A549 (cell line): Measurements from ENCODE around the gene BLACAT1. TPM values are rescaled to one million over a fixed set of nuclear protein-coding genes. Genes with fewer than 3 reads are reported as not detected.

Experiments
- ATAC-seq, 2 experiments: fragments of 200-7000 bp in 1 of 2; fragments of >200 bp in 1 of 2; cut with Nextera tagmentation in 1 of 2; cut with Tn5 transposase in 1 of 2; 3 replicates each; pipeline versions ENCODE4 v1.8.0 to v1.9.1; 2018 to 2020; ENCODE audit warnings: mild to moderate bottlenecking in 1 of 2, moderate library complexity in 1 of 2
- CTCF ChIA-PET: fragments of 300-600 bp; sonication (Branson Sonifier 250); formaldehyde crosslinking; extraction: SDS; loops from one replicate; lab custom pipeline; 2021; ENCODE audit warnings: antibody characterized with exemption, inconsistent platforms; lab: Yijun Ruan, JAX
- POLR2A ChIA-PET: fragments of 350-600 bp; formaldehyde crosslinking; extraction: SDS; loops from one replicate; lab custom pipeline; 2021; ENCODE audit warnings: antibody characterized with exemption, inconsistent platforms; lab: Yijun Ruan, JAX
- DNase-seq, 2 experiments: peaks; one replicate each; pipeline versions ENCODE4 v3.0.0 to v3.0.0-alpha.2; 2011 to 2016; ENCODE audit warnings: low read depth in 1 of 2, low spot score in 1 of 2
- FAIRE-seq: peaks from 2 replicates; lab custom pipeline; 2011; peaks lifted over from hg19 to GRCh38; lab: Jason Lieb, UNC
- H3K27ac ChIP-seq, 2 experiments: fragments of >200 bp; sonication (Bioruptor Twin); formaldehyde crosslinking; 3 replicates each; pipeline ENCODE4 v1.5.1; 2016 to 2017
- H3K4me1 ChIP-seq: fragments of >200 bp; sonication (Bioruptor Twin); formaldehyde crosslinking; 3 replicates; pipeline ENCODE4 v1.6.1; 2016
- H3K4me2 ChIP-seq: fragments of >200 bp; sonication (Bioruptor Twin); formaldehyde crosslinking; 3 replicates; pipeline ENCODE4 v1.6.1; 2016
- H3K4me3 ChIP-seq: fragments of >200 bp; sonication (Bioruptor Twin); formaldehyde crosslinking; 3 replicates; pipeline ENCODE4 v1.5.1; 2016
- H3K9me3 ChIP-seq: fragments of >200 bp; sonication (Bioruptor Twin); formaldehyde crosslinking; 3 replicates; pipeline ENCODE4 v1.6.1; 2016
- BCL3 ChIP-seq: fragments of >200 bp; sonication (Bioruptor Twin); formaldehyde crosslinking; IDR thresholded peaks from 3 replicates; pipeline ENCODE4 v1.6.1; 2016
- CBX2 ChIP-seq: fragments of 200-600 bp; sonication (generic); IDR thresholded peaks from 2 replicates; pipeline ENCODE4 v1.6.1; 2016; ENCODE audit warnings: low read depth, mild to moderate bottlenecking, borderline replicate concordance
- CHD2 ChIP-seq: fragments of 150-350 bp; IDR thresholded peaks from 2 replicates; pipeline ENCODE4 v1.6.1; 2014; ENCODE audit warnings: low read length; ENCODE audit not compliant: partially characterized antibody
- CHD4 ChIP-seq: fragments of 200-600 bp; sonication (generic); IDR thresholded peaks from 2 replicates; pipeline ENCODE4 v1.6.1; 2016; ENCODE audit warnings: antibody characterized with exemption, mild to moderate bottlenecking, borderline replicate concordance
- EHMT2 ChIP-seq: fragments of 200-600 bp; sonication (generic); IDR thresholded peaks from 2 replicates; pipeline ENCODE4 v1.6.1; 2016; ENCODE audit warnings: antibody characterized with exemption, low read depth, mild to moderate bottlenecking, moderate library complexity
- ESRRA ChIP-seq: fragments of 150-350 bp; IDR thresholded peaks from 2 replicates; pipeline ENCODE4 v1.6.1; 2014; ENCODE audit warnings: mild to moderate bottlenecking, low read length, borderline replicate concordance
- GATA3 ChIP-seq: IDR thresholded peaks from 2 replicates; pipeline ENCODE4 v1.6.1; 2012; ENCODE audit warnings: borderline replicate concordance
- HDAC2 ChIP-seq: fragments of 200-600 bp; sonication (generic); IDR thresholded peaks from 2 replicates; pipeline ENCODE4 v1.6.1; 2016
- HOXA7 ChIP-seq: fragments of 250-450 bp; sonication (Bioruptor Pico); IDR thresholded peaks from 2 replicates; pipeline ENCODE4 v1.5.0; 2020; ENCODE audit warnings: mild to moderate bottlenecking, moderate library complexity
- MAFK ChIP-seq: fragments of 450-650 bp; IDR thresholded peaks from 2 replicates; pipeline ENCODE4 v1.6.1; 2014; ENCODE audit not compliant: partially characterized antibody
- NFE2L2 ChIP-seq: fragments of 150-350 bp; conservative IDR thresholded peaks from 2 replicates; pipeline ENCODE4 v1.6.1; 2014; ENCODE audit warnings: low read length
- NR3C1 ChIP-seq: fragments of >200 bp; sonication (Bioruptor Twin); formaldehyde crosslinking; IDR thresholded peaks from 3 replicates; pipeline ENCODE4 v1.6.1; 2017
- RAD21 ChIP-seq, 2 experiments: fragments of >200 bp in 1 of 2; sonication (Bioruptor Twin) in 1 of 2; formaldehyde crosslinking in 1 of 2; IDR thresholded peaks in 1 of 2; conservative IDR thresholded peaks in 1 of 2; 2 replicates in 1 of 2; 3 replicates in 1 of 2; pipeline ENCODE4 v1.6.1; 2012 to 2018; ENCODE audit warnings: inconsistent platforms in 1 of 2
- RARB ChIP-seq: fragments of 250-450 bp; sonication (Bioruptor Pico); IDR thresholded peaks from 2 replicates; pipeline ENCODE4 v1.8.0; 2021; ENCODE audit warnings: mild to moderate bottlenecking, moderate library complexity
- RNF2 ChIP-seq: fragments of 200-600 bp; sonication (generic); IDR thresholded peaks from 2 replicates; pipeline ENCODE4 v1.6.1; 2016; ENCODE audit warnings: low read depth, mild to moderate bottlenecking, antibody characterized with exemption, moderate library complexity, borderline replicate concordance
- TP53 ChIP-seq: fragments of 250-450 bp; sonication (Bioruptor Pico); IDR thresholded peaks from 2 replicates; pipeline ENCODE4 v1.5.0; 2021; ENCODE audit warnings: mild to moderate bottlenecking, moderate library complexity
- USF2 ChIP-seq: fragments of 450-650 bp; IDR thresholded peaks from 2 replicates; pipeline ENCODE4 v1.6.1; 2014; ENCODE audit warnings: antibody characterized with exemption
- ZNF302 ChIP-seq: fragments of 250-450 bp; sonication (Bioruptor Pico); IDR thresholded peaks from 2 replicates; pipeline ENCODE4 v1.9.0; 2021; ENCODE audit warnings: inconsistent platforms, mild to moderate bottlenecking, moderate library complexity
- ZSCAN20 ChIP-seq: fragments of 250-450 bp; sonication (Bioruptor Pico); IDR thresholded peaks from 2 replicates; pipeline ENCODE4 v1.8.0; 2022; ENCODE audit warnings: mild to moderate bottlenecking, moderate library complexity
- WGBS: methylation state at CpG from one replicate; pipeline ENCODE4 v1.1.6; 2017; ENCODE audit errors: missing lambda C conversion rate; 5-methylcytosine and 5-hydroxymethylcytosine counted together
- polyA plus RNA-seq, 4 experiments: library from polyadenylated mRNA; depleted of rRNA in 3 of 4; stranded (reverse); fragments of >200 nt; fragmentation: RNase III in 1 of 4; extraction: RNeasy Plus Mini Kit Qiagen cat#74134 plus additional on column Dnase treatment in 1 of 4; gene quantifications; 2 replicates in 3 of 4; 3 replicates in 1 of 4; pipeline ENCODE4 v1.2.3, GENCODE V29; 2011 to 2017
- TF ChIP-seq, protein P1 (sequence below): fragments of 200-600 bp; sonication (generic); IDR thresholded peaks from 2 replicates; pipeline ENCODE4 v1.6.1; 2016; ENCODE audit warnings: antibody characterized with exemption, mild to moderate bottlenecking, moderate library complexity

BLACAT1 gene
- polyA plus RNA-seq, 2 of the 4 experiments (the other 2 are of a cell fraction) = 0.09 TPM; not detected in 1

- DNase-seq = no peak
- POLR2A ChIA-PET = no interaction called here
- H3K4me3 ChIP-seq = no peak overlapping the region
- TF ChIP-seq CHD2 (no peak), HOXA7 (CRISPR knock-in tag) (no peak), RNF2 (no peak), RARB (CRISPR knock-in tag) (no peak), CHD4 (no peak), HDAC2 (no peak), GATA3 (no peak), TP53 (CRISPR knock-in tag) (no peak), NFE2L2 (no peak), CBX2 (no peak), NR3C1 (no peak), RAD21 (conservative IDR thresholded peaks at IDR 0.05 in 1 of 2, IDR thresholded peaks at IDR 0.05 in 1 of 2) (no peak), BCL3 (no peak), ESRRA (no peak), USF2 (no peak), EHMT2 (no peak)
- TF ChIP-seq, protein P1, sequence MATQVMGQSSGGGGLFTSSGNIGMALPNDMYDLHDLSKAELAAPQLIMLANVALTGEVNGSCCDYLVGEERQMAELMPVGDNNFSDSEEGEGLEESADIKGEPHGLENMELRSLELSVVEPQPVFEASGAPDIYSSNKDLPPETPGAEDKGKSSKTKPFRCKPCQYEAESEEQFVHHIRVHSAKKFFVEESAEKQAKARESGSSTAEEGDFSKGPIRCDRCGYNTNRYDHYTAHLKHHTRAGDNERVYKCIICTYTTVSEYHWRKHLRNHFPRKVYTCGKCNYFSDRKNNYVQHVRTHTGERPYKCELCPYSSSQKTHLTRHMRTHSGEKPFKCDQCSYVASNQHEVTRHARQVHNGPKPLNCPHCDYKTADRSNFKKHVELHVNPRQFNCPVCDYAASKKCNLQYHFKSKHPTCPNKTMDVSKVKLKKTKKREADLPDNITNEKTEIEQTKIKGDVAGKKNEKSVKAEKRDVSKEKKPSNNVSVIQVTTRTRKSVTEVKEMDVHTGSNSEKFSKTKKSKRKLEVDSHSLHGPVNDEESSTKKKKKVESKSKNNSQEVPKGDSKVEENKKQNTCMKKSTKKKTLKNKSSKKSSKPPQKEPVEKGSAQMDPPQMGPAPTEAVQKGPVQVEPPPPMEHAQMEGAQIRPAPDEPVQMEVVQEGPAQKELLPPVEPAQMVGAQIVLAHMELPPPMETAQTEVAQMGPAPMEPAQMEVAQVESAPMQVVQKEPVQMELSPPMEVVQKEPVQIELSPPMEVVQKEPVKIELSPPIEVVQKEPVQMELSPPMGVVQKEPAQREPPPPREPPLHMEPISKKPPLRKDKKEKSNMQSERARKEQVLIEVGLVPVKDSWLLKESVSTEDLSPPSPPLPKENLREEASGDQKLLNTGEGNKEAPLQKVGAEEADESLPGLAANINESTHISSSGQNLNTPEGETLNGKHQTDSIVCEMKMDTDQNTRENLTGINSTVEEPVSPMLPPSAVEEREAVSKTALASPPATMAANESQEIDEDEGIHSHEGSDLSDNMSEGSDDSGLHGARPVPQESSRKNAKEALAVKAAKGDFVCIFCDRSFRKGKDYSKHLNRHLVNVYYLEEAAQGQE = no peak
- TF ChIP-seq, all 56 proteins: peak for 0
- Histone ChIP-seq H3K9me3 (peaks cover 22% of the 10 kb centered on the region), H3K27ac (no peak overlapping the region), H3K4me1 (peaks cover 9% of the 10 kb centered on the region), H3K4me2 (no peak overlapping the region)
- FAIRE-seq (no peak), ATAC-seq (peak; percentile 14 to 38; a peak in 4 of 6 replicates)
- CTCF ChIA-PET = interaction anchor here (0.9 to 11.9 kb wide), 7 partner anchors 12 to 185 kb away, joined by 3 to 158 read pairs (median 4); no protein-coding TSS in a partner anchor
- 36% methylated on average over 11 of the region's 13 CpGs for WGBS
Observed at GRCh38 chr1:205472737-205473441, 17.0 kb upstream of the BLACAT1 start.

DNA sequence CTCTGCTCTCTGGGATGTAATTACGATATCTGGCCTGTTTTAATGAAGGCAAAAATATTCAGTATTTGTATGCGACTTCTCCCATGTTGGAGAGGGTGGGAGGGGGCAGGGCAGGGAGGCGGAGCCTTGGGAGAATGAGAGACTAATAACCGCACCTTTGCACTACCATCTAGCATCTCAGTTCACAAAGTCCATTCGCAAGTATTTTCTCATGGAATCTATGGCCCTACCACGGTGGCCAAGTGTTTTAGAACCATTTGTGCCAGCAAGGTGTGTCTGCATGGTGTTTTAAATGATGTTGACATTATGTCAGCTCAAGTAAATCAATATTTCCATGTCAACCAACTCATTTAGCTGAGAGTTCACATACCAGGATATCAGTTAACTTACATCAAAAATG lies 14.3 kb upstream of the BLACAT1 start:
- POLR2A ChIA-PET = no interaction called here
- FAIRE-seq (no peak), ATAC-seq (no peak), DNase-seq (no peak)
- H3K27ac ChIP-seq = no peak overlapping the region
- WGBS = 57% methylated on average over 6 of the region's 6 CpGs
- peaks cover 7% of the 10 kb centered on the region for H3K9me3 ChIP-seq
- H3K4me1 ChIP-seq = no peaks in the 10 kb centered on the region
- TF ChIP-seq ZNF302 (CRISPR knock-in tag) = no peak
- no peak for TF ChIP-seq ZSCAN20 (CRISPR knock-in tag)
- no peak for TF ChIP-seq CHD2
- no peak for TF ChIP-seq MAFK
- no peak overlapping the region for H3K4me3 ChIP-seq
- no peak overlapping the region for H3K4me2 ChIP-seq
- CTCF ChIA-PET = interaction anchor here (0.8 to 11.9 kb wide), 8 partner anchors 8 to 197 kb away, joined by 3 to 158 read pairs (median 3); no protein-coding TSS in a partner anchor
